ENCODE data around the gene RAB34. TPM values are rescaled to one million over a fixed set of nuclear protein-coding genes. Genes with fewer than 3 reads are reported as not detected.

Gene RAB34
- total RNA-seq, 4 donors from 2014 or later, result 136 to 186 (median 159) TPM

- H3K9me3 ChIP-seq, result no peaks in the 10 kb centered on the region
- H3K27me3 ChIP-seq, result no peaks in the 10 kb centered on the region
- no peaks in the 10 kb centered on the region for H3K4me1 ChIP-seq
- DNase-seq, result no peak
- intact Hi-C loops (cut with DNase I), result no loop called here
- no peak for TF ChIP-seq CTCF (IDR thresholded peaks at IDR 0.05)
- no peak for TF ChIP-seq POLR2A (IDR thresholded peaks at IDR 0.05)
- WGBS, 2 donors, result 85 to 88% methylated on average over 16 of the region's 16 CpGs
- no peak overlapping the region for H3K27ac ChIP-seq
- H3K4me3 ChIP-seq (replicated peaks in 1 of 3), result no peak overlapping the region
- H3K36me3 ChIP-seq, result peaks cover 47% of the 10 kb centered on the region in 2 donors
These were observed 14.0 kb downstream of the RAB34 start for GRCh38 chr17:28703552-28704218.

- no peak overlapping the region for H3K27ac ChIP-seq
- no peak overlapping the region for H3K4me3 ChIP-seq (replicated peaks in 1 of 3)
- 84 to 94% methylated on average over 3 of the region's 3 CpGs for WGBS, 2 donors
- TF ChIP-seq CTCF (IDR thresholded peaks at IDR 0.05), result no peak
- TF ChIP-seq POLR2A (IDR thresholded peaks at IDR 0.05), result no peak
- H3K27me3 ChIP-seq, result no peaks in the 10 kb centered on the region
- H3K4me1 ChIP-seq, result no peaks in the 10 kb centered on the region
- H3K9me3 ChIP-seq, result no peaks in the 10 kb centered on the region
- no peak for DNase-seq
- intact Hi-C loops (cut with DNase I), result no loop called here
- H3K36me3 ChIP-seq, result peaks cover 56% of the 10 kb centered on the region in 2 donors
These were observed 14.9 kb downstream of the RAB34 start for GRCh38 chr17:28702752-28703150.

GRCh38 chr17:28702026-28702751 is 15.5 kb downstream of the RAB34 start:
- TF ChIP-seq POLR2A (IDR thresholded peaks at IDR 0.05) (no peak), CTCF (IDR thresholded peaks at IDR 0.05) (no peak)
- Histone ChIP-seq H3K4me1 (no peaks in the 10 kb centered on the region), H3K36me3 (peaks cover 61 to 62% of the 10 kb centered on the region in 2 donors), H3K27ac (no peak overlapping the region), H3K27me3 (no peaks in the 10 kb centered on the region), H3K4me3 (replicated peaks in 1 of 3) (no peak overlapping the region), H3K9me3 (no peaks in the 10 kb centered on the region)
- no peak for DNase-seq
- 81 to 84% methylated on average over 10 of the region's 10 CpGs for WGBS, 2 donors
- intact Hi-C loops (cut with DNase I), result no loop called here

- H3K36me3 ChIP-seq, result peaks cover 71 to 74% of the 10 kb centered on the region in 2 donors
- WGBS, 2 donors, result 92 to 96% methylated on average over 10 of the region's 10 CpGs
- H3K27ac ChIP-seq, result no peak overlapping the region
These were observed 16.7 kb downstream of the RAB34 start for GRCh38 chr17:28700830-28701492.

More at GRCh38 chr17:28700830-28701492, 16.7 kb downstream of the RAB34 start:
- Histone ChIP-seq H3K27me3 (no peaks in the 10 kb centered on the region), H3K4me3 (replicated peaks in 1 of 3) (no peak overlapping the region), H3K4me1 (no peaks in the 10 kb centered on the region), H3K9me3 (no peaks in the 10 kb centered on the region)
- TF ChIP-seq POLR2A (IDR thresholded peaks at IDR 0.05) (no peak), CTCF (IDR thresholded peaks at IDR 0.05) (no peak)
- intact Hi-C loops (cut with DNase I), result no loop called here
- no peak for DNase-seq

Measured in thyroid gland (tissue), 4 donors.